ENCODE results near the gene CTBP1. TPM values are rescaled to one million over a fixed set of nuclear protein-coding genes. Genes with fewer than 3 reads are reported as not detected.

CTBP1 gene
- total and polyA plus RNA-seq, 7 donors, result 67.9 to 162 (median 113) TPM

DNA sequence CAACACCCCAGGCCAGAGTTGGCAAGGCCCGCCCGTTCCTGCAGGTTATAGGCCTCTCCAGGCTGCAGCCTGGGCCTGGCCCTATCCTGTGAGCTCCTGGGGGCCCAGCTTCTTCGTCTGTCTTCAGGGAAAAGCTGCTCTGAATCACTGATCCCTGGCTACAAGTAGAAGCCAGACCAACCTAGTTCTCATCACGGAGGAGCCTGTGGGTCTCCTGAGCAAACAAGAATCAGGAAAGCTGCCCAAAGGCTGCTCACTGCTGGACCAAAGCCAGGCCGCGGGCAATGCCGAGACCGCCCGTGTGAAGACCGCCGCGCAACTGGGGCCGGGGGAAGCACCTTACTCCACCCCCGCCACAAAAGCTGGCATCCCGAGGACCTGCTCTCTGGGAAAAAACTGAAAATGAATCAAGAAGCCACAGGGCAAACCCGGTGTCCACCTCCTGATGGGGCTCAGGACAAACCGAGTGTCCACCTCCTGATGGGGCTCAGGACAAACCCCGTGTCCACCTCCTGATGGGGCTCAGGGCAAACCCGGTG is 12.8 kb downstream of the CTBP1 start:
- Histone ChIP-seq H3K9me3 (no peaks in the 10 kb centered on the region), H3K4me1 (peaks cover 0 to 28% (median 13%) of the 10 kb centered on the region in 4 donors), H3K27me3 (no peaks in the 10 kb centered on the region), H3K4me3 (no peak overlapping the region), H3K36me3 (peaks cover 0 to 92% (median 54%) of the 10 kb centered on the region in 4 donors), H3K27ac (no peak overlapping the region)
- intact Hi-C loops (cut with DNase I), result no loop called here
- TF ChIP-seq, protein P1, sequence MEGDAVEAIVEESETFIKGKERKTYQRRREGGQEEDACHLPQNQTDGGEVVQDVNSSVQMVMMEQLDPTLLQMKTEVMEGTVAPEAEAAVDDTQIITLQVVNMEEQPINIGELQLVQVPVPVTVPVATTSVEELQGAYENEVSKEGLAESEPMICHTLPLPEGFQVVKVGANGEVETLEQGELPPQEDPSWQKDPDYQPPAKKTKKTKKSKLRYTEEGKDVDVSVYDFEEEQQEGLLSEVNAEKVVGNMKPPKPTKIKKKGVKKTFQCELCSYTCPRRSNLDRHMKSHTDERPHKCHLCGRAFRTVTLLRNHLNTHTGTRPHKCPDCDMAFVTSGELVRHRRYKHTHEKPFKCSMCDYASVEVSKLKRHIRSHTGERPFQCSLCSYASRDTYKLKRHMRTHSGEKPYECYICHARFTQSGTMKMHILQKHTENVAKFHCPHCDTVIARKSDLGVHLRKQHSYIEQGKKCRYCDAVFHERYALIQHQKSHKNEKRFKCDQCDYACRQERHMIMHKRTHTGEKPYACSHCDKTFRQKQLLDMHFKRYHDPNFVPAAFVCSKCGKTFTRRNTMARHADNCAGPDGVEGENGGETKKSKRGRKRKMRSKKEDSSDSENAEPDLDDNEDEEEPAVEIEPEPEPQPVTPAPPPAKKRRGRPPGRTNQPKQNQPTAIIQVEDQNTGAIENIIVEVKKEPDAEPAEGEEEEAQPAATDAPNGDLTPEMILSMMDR (IDR thresholded peaks at IDR 0.05), result no peak
- TF ChIP-seq POLR2A (IDR thresholded peaks at IDR 0.05) (no peak), POLR2AphosphoS5 (IDR thresholded peaks at IDR 0.05) (no peak), EP300 (IDR thresholded peaks at IDR 0.05) (no peak)
- peak; percentile 63 for DNase-seq
- WGBS, 2 donors, result 94 to 96% methylated on average over 19 of the region's 19 CpGs

DNA sequence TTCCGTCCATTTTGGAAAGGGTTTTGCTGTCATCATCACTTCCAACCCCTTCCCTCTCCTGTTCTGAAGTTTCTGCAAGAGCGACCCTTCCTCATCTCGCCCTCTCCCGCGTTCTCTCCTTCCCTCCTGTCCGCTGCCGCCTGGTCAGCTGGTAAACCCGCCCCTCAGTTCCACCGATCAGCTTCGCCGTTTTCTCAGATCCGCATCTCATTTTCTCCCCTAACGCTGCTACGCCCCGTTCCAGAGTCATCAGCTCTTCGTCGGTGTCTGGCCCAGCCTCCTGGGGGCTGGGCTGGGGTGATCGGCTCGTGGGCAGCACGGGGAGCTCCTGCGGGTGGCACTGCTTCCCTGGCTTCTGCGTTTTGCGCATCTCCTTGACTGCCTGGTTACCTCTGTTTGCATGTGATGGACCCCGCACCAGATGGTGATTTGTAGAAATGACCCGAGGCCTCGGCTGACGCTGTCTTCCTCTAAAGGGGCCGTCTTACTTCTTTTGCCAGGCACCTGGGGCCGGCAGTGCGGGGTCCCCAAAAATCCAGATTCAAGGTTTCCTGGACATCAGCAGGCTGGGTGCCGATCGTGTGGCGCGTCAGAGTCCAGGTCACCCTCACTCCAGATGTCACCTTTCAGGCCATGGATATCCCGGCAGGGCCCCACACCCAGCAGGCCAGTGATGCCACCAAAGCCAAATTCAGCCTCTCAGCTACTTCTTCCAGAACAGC is 13.4 kb downstream of the CTBP1 start:
- Histone ChIP-seq H3K9me3 (no peaks in the 10 kb centered on the region), H3K4me3 (no peak overlapping the region), H3K27me3 (no peaks in the 10 kb centered on the region), H3K4me1 (peaks cover 0 to 28% (median 13%) of the 10 kb centered on the region in 4 donors), H3K27ac (no peak overlapping the region), H3K36me3 (peaks cover 0 to 92% (median 52%) of the 10 kb centered on the region in 4 donors)
- peak; percentile 59 for DNase-seq
- intact Hi-C loops (cut with DNase I), result no loop called here
- TF ChIP-seq POLR2A (IDR thresholded peaks at IDR 0.05) (no peak), EP300 (IDR thresholded peaks at IDR 0.05) (no peak), POLR2AphosphoS5 (IDR thresholded peaks at IDR 0.05) (no peak)
- TF ChIP-seq, protein P1 (IDR thresholded peaks at IDR 0.05), result no peak
- WGBS, 2 donors, result 96% methylated on average over 35 of the region's 35 CpGs

DNA sequence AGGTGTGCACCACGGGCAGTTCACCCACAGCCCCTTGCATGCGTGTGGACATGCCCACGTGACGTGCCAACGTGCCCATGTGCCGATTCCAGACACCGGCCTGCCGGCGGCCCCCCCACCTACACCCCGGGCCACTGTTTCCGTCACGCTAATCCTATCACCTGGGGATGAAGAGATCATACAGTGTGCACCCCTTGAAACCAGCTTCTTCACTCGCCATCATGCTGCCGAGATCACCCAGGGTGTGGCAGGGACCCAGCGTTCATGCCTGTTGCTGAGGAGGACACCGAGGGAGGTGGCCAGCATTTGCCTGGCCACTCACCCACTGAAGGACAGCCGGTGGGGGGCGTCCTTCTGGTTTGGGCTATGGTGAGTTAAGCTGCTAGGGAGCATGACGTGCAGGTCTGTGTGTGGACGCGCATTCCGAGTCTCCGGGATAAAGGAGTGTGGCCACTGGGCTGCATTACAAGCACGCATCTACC is 14.1 kb downstream of the CTBP1 start:
- TF ChIP-seq, protein P1 (IDR thresholded peaks at IDR 0.05), result no peak
- TF ChIP-seq POLR2A (IDR thresholded peaks at IDR 0.05), result no peak
- TF ChIP-seq EP300 (IDR thresholded peaks at IDR 0.05), result no peak
- TF ChIP-seq POLR2AphosphoS5 (IDR thresholded peaks at IDR 0.05), result no peak
- intact Hi-C loops (cut with DNase I), result no loop called here
- Histone ChIP-seq H3K27ac (peak overlapping the region in 1 of 4 donors; percentile 51), H3K4me3 (no peak overlapping the region), H3K4me1 (peaks cover 0 to 28% (median 13%) of the 10 kb centered on the region in 4 donors), H3K36me3 (peaks cover 0 to 94% (median 57%) of the 10 kb centered on the region in 4 donors), H3K27me3 (no peaks in the 10 kb centered on the region), H3K9me3 (no peaks in the 10 kb centered on the region)
- 93% methylated on average over 24 of the region's 24 CpGs for WGBS, 2 donors
- peak; percentile 60 for DNase-seq

DNA sequence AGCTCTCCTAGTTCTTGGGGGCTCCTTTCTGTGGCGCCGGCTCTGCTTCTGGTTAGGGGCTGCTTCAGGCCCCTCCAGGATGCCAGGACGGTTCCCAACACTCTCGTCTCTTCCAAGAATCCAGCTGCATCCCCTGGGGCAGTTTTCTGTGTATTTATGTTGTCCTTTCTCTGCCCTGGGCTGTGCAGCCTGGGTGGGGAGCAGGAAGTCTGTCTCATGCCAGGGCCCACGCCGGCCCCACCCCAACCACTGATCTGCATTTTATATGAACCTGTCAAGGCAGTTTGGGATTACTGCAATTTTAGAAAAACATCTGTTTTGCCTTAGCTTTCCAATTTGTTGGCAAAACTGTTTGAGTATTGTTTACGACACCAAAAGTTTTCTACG is 14.6 kb downstream of the CTBP1 start:
- intact Hi-C loops (cut with DNase I), result no loop called here
- Histone ChIP-seq H3K9me3 (no peaks in the 10 kb centered on the region), H3K4me3 (no peak overlapping the region), H3K4me1 (peaks cover 0 to 28% (median 13%) of the 10 kb centered on the region in 4 donors), H3K36me3 (peaks cover 0 to 94% (median 57%) of the 10 kb centered on the region in 4 donors), H3K27me3 (no peaks in the 10 kb centered on the region), H3K27ac (peak overlapping the region in 2 of 4 donors; percentile 43 to 51)
- no peak for TF ChIP-seq EP300 (IDR thresholded peaks at IDR 0.05)
- TF ChIP-seq, protein P1 (IDR thresholded peaks at IDR 0.05), result no peak
- TF ChIP-seq POLR2A (IDR thresholded peaks at IDR 0.05), result no peak
- no peak for TF ChIP-seq POLR2AphosphoS5 (IDR thresholded peaks at IDR 0.05)
- 73 to 81% methylated on average over 8 of the region's 8 CpGs for WGBS, 2 donors
- DNase-seq, result peak; percentile 80
